ENCODE measurements around the gene AKIP1. TPM values are rescaled to one million over a fixed set of nuclear protein-coding genes. Genes with fewer than 3 reads are reported as not detected.

Gene AKIP1
- total and polyA plus RNA-seq, 2 of the 8 experiments (the other 6 are each of a cell fraction or from before 2014, with no cell fraction given): 17.8 to 29.6 TPM

GRCh38 chr11:8926236-8926635 is 15.2 kb downstream of the AKIP1 start (continued):
- TF ChIP-seq SP2 (IDR thresholded peaks at IDR 0.05; ENCODE audit: low read length) (no peak), GTF2F1 (IDR thresholded peaks at IDR 0.05; ENCODE audit: borderline replicate concordance, low read depth, low read length) (no peak), CHD2 (IDR thresholded peaks at IDR 0.05; ENCODE audit: low read length) (no peak), SP4 (IDR thresholded peaks at IDR 0.05; ENCODE audit: low read length) (no peak), MAFK (IDR thresholded peaks at IDR 0.05; ENCODE audit: low read depth, low read length) (no peak), CBX8 (IDR thresholded peaks at IDR 0.05; ENCODE audit: borderline replicate concordance, low read depth, low read length) (no peak)

Data from H1 (cell line).